SK-N-MC (cell line): ENCODE data around the gene MAU2.

Experiments used
- EZH2 ChIP-seq: fragments of 200-600 bp; sonication (generic); IDR thresholded peaks from one replicate; pipeline ENCODE4 v1.6.1; 2017; ENCODE audit warnings: antibody characterized with exemption
- FOXP2 ChIP-seq: optimal IDR thresholded peaks from 2 replicates; pipeline ENCODE3; 2011; ENCODE audit warnings: mild to moderate bottlenecking, moderate library complexity; ENCODE audit not compliant: insufficient read depth; ENCODE audit errors: extremely low read length, control extremely low read depth
- POLR2AphosphoS5 ChIP-seq: IDR thresholded peaks from 2 replicates; pipeline ENCODE4 v1.6.1; 2012; ENCODE audit warnings: mild to moderate bottlenecking, low read depth, low read length, borderline replicate concordance

- TF ChIP-seq EZH2 (no peak), POLR2AphosphoS5 (no peak), FOXP2 (no peak)
These were observed 43.8 kb upstream of the MAU2 start for GRCh38 chr19:19276851-19277250.
